SU-DHL-6 (cell line): ENCODE data around the gene ZSCAN2.

ENCODE experiments used
- CTCF ChIP-seq: fragments of 200-600 bp; sonication (generic); IDR thresholded peaks from one replicate; pipeline ENCODE4 v1.5.1; 2017; ENCODE audit warnings: antibody characterized with exemption, mild to moderate bottlenecking, low read length, moderate library complexity; ENCODE audit not compliant: insufficient read depth, poor library complexity, severe bottlenecking
- EZH2phosphoT487 ChIP-seq: fragments of 200-600 bp; sonication (generic), shearing (Covaris generic); conservative IDR thresholded peaks from 2 replicates; pipeline ENCODE4 v1.6.1; 2018; ENCODE audit warnings: mild to moderate bottlenecking, antibody characterized with exemption, low read length, moderate library complexity, mixed read lengths

GRCh38 chr15:84666373-84666772 lies 65.6 kb downstream of the ZSCAN2 start:
- TF ChIP-seq CTCF (no peak), EZH2phosphoT487 (no peak)
